Measurements from ENCODE around the gene ABCF3.

- TF ChIP-seq POLR2A (IDR thresholded peaks at IDR 0.05): no peak
- no peak for TF ChIP-seq CTCF (IDR thresholded peaks at IDR 0.05)
- TF ChIP-seq EP300 (IDR thresholded peaks at IDR 0.05): no peak
Measured at GRCh38 chr3:184165543-184165942, 20.5 kb upstream of the ABCF3 start.
